Measurements from ENCODE around the gene RNF113B. TPM values are rescaled to one million over a fixed set of nuclear protein-coding genes. Genes with fewer than 3 reads are reported as not detected.
A peak's percentile ranks its signal among the peaks of the same experiment; 100 is the strongest.

Gene RNF113B
- polyA plus RNA-seq, 1 experiment = not detected

DNA sequence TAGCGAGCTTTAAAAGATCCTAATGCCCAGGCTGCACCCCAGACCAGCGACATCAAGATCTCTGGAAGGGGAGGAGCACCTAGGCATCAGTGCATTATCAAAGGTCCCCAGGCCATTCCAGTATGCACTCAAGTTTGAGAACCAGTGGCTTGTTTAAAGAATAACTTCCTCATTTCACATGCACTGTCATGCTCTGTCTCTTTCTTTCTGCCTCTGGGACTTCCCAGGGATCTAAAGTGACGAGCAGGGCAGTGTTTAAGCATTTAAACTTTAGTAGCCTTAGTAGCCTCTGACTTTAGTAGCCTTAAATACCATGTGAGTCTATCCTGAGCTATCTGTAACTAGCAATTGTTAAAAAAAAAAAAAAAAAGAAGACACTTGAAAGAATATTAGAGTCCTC, 43.1 kb downstream of the RNF113B start:
- DNase-seq (ENCODE audit: low read depth) = no peak
- CTCF ChIA-PET = interaction anchor here (1.0 to 1.3 kb wide), 2 partner anchors 278 to 333 kb away, joined by 3 read pairs; no protein-coding TSS in a partner anchor
- no peaks in the 10 kb centered on the region for H3K27me3 ChIP-seq (ENCODE audit: control insufficient read depth, insufficient read depth, low read length)
- TF ChIP-seq, protein P1, sequence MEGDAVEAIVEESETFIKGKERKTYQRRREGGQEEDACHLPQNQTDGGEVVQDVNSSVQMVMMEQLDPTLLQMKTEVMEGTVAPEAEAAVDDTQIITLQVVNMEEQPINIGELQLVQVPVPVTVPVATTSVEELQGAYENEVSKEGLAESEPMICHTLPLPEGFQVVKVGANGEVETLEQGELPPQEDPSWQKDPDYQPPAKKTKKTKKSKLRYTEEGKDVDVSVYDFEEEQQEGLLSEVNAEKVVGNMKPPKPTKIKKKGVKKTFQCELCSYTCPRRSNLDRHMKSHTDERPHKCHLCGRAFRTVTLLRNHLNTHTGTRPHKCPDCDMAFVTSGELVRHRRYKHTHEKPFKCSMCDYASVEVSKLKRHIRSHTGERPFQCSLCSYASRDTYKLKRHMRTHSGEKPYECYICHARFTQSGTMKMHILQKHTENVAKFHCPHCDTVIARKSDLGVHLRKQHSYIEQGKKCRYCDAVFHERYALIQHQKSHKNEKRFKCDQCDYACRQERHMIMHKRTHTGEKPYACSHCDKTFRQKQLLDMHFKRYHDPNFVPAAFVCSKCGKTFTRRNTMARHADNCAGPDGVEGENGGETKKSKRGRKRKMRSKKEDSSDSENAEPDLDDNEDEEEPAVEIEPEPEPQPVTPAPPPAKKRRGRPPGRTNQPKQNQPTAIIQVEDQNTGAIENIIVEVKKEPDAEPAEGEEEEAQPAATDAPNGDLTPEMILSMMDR (IDR thresholded peaks at IDR 0.05; ENCODE audit: insufficient read depth, low read depth, low read length) = no peak
- no peak overlapping the region for H3K4me3 ChIP-seq (ENCODE audit: low read depth, low read length)
- no peaks in the 10 kb centered on the region for H3K36me3 ChIP-seq (ENCODE audit: control insufficient read depth, insufficient read depth, low read length)
- POLR2A ChIA-PET = no interaction called here

GRCh38 chr13:98129059-98129746, 47.9 kb downstream of the RNF113B start:
- ChIA-PET POLR2A (no interaction called here), CTCF (interaction anchor here (0.9 to 1.8 kb wide), 5 partner anchors 8 to 96 kb away, joined by 3 to 7 read pairs (median 4); no protein-coding TSS in a partner anchor)
- no peak for DNase-seq (ENCODE audit: low read depth)
- Histone ChIP-seq H3K36me3 (ENCODE audit: control insufficient read depth, insufficient read depth, low read length) (no peaks in the 10 kb centered on the region), H3K4me3 (ENCODE audit: low read depth, low read length) (no peak overlapping the region), H3K27me3 (ENCODE audit: control insufficient read depth, insufficient read depth, low read length) (no peaks in the 10 kb centered on the region)
- TF ChIP-seq, protein P1 (IDR thresholded peaks at IDR 0.05; ENCODE audit: insufficient read depth, low read depth, low read length) = no peak

Small RNAs within 50 kb of the gene (small RNA-seq; reads per million reads assigned to genes)
- 2.3 reads per million, percentile 19 among the genes with 10 or more reads in this experiment for gene MIR3170 (ENCODE audit: insufficient read length, low read depth, low replicate concordance)

Other genes starting within 250 kb of the RNF113B start
- 137 and 240 TPM in 2 replicates for gene IPO5, start 223.6 kb downstream of the RNF113B start, polyA plus RNA-seq (2011; rRNA removed)
- gene FARP1, start 34.2 kb downstream of the RNF113B start, polyA plus RNA-seq (2011; rRNA removed) = 64.0 and 76.9 TPM in 2 replicates

Measured in BJ (cell line).